H1 (cell line): Measurements from ENCODE around the gene PLS3. TPM values are rescaled to one million over a fixed set of nuclear protein-coding genes. Genes with fewer than 3 reads are reported as not detected.

Source experiments
- CTCF ChIA-PET: fragments of 300-600 bp; sonication (Branson Sonifier 250); formaldehyde crosslinking; loops from one replicate; lab custom pipeline; 2021; ENCODE audit not compliant: partially characterized antibody; lab: Charles Lee
- POLR2A ChIA-PET: fragments of 300-600 bp; sonication (Branson Sonifier 250); formaldehyde crosslinking; loops from one replicate; lab custom pipeline; 2021; ENCODE audit warnings: inconsistent platforms; ENCODE audit not compliant: partially characterized antibody; lab: Charles Lee
- DNase-seq, 2 experiments: peaks; one replicate each; pipeline versions ENCODE4 v3.0.0 to v3.0.0-alpha.2; 2010 to 2022; ENCODE audit warnings: low spot score in 2 of 2, low read depth in 1 of 2, mixed read lengths in 1 of 2
- FAIRE-seq: peaks from 2 replicates; lab custom pipeline; 2011; peaks lifted over from hg19 to GRCh38; lab: Jason Lieb, UNC
- H2AFZ ChIP-seq: 2 replicates; pipeline ENCODE4 v1.8.1; 2012; ENCODE audit warnings: low read length, inconsistent platforms
- H2AK5ac ChIP-seq: 2 replicates; pipeline ENCODE4 v1.6.1; 2013; ENCODE audit warnings: low read depth, low read length
- H2BK120ac ChIP-seq: replicated peaks from 2 replicates; pipeline ENCODE3; 2013; ENCODE audit warnings: low read depth, low read length, inconsistent platforms
- H2BK12ac ChIP-seq: 2 replicates; pipeline ENCODE4 v1.6.1; 2013; ENCODE audit warnings: low read depth, low read length
- H2BK15ac ChIP-seq: 2 replicates; pipeline ENCODE4 v1.6.1; 2013; ENCODE audit warnings: low read length
- H2BK20ac ChIP-seq: 2 replicates; pipeline ENCODE4 v1.6.1; 2013; ENCODE audit warnings: low read length
- H2BK5ac ChIP-seq: 2 replicates; pipeline ENCODE4 v1.6.1; 2013; ENCODE audit warnings: low read depth, low read length
- H3K14ac ChIP-seq: 2 replicates; pipeline ENCODE4 v1.6.1; 2013; ENCODE audit warnings: inconsistent platforms; ENCODE audit not compliant: insufficient read length
- H3K18ac ChIP-seq: 2 replicates; pipeline ENCODE4 v1.6.1; 2013; ENCODE audit warnings: low read length; ENCODE audit errors: extremely low read depth
- H3K23ac ChIP-seq: 2 replicates; pipeline ENCODE4 v1.6.1; 2013; ENCODE audit warnings: inconsistent platforms; ENCODE audit not compliant: insufficient read length
- H3K23me2 ChIP-seq: 2 replicates; pipeline ENCODE4 v1.6.1; 2013; ENCODE audit warnings: low read depth, low read length
- H3K27ac ChIP-seq: 2 replicates; pipeline ENCODE4 v1.6.1; 2011; ENCODE audit warnings: low read depth, low read length, inconsistent platforms
- H3K27me3 ChIP-seq, 4 experiments: replicated peaks in 1 of 4; 1 replicate in 1 of 4; 2 replicates in 3 of 4; pipeline versions ENCODE4 v1.6.1 to v1.8.1; 2011 to 2013; ENCODE audit warnings: low read length in 3 of 4, mild to moderate bottlenecking in 3 of 4, inconsistent platforms in 2 of 4, mixed read lengths in 2 of 4, moderate library complexity in 1 of 4; ENCODE audit not compliant: control insufficient read depth in 3 of 4, insufficient read depth in 3 of 4; ENCODE audit errors: extremely low read depth in 1 of 4
- H3K36me3 ChIP-seq, 4 experiments: 2 replicates each; pipeline versions ENCODE4 v1.6.1 to v1.8.1; 2011 to 2013; ENCODE audit warnings: mild to moderate bottlenecking in 4 of 4, low read length in 3 of 4, moderate library complexity in 2 of 4, control low read depth in 1 of 4, inconsistent platforms in 1 of 4; ENCODE audit not compliant: insufficient read depth in 4 of 4, control insufficient read depth in 2 of 4
- H3K4ac ChIP-seq: replicated peaks from 2 replicates; pipeline ENCODE3; 2013; ENCODE audit warnings: low read length, low read depth, mixed read lengths, inconsistent platforms; ENCODE audit not compliant: insufficient read length
- H3K4me1 ChIP-seq, 4 experiments: replicated peaks in 1 of 4; 1 replicate in 1 of 4; 2 replicates in 3 of 4; pipeline versions ENCODE4 v1.6.1 to v1.8.1; 2011 to 2013; ENCODE audit warnings: low read length in 3 of 4, inconsistent platforms in 2 of 4, mixed read lengths in 1 of 4; ENCODE audit not compliant: insufficient read depth in 4 of 4, control insufficient read depth in 3 of 4
- H3K4me2 ChIP-seq, 2 experiments: 2 replicates each; pipeline versions ENCODE4 v1.6.1 to v1.8.1; 2011 to 2013; ENCODE audit warnings: low read depth in 2 of 2, low read length in 2 of 2, control low read depth in 1 of 2, inconsistent platforms in 1 of 2, mild to moderate bottlenecking in 1 of 2; ENCODE audit not compliant: insufficient read depth in 1 of 2
- H3K4me3 ChIP-seq, 4 experiments: fragments of 200-600, 300-600 bp in 1 of 4; sonication (generic), shearing (Covaris generic), sonication (Bioruptor Twin) in 1 of 4; 2 replicates each; pipeline versions ENCODE4 v1.5.1 to v1.8.1; 2011 to 2016; ENCODE audit warnings: low read length in 4 of 4, low read depth in 3 of 4, control low read depth in 2 of 4, inconsistent platforms in 2 of 4, mild to moderate bottlenecking in 2 of 4, mixed read lengths in 1 of 4, moderate library complexity in 1 of 4; ENCODE audit not compliant: insufficient read depth in 2 of 4; ENCODE audit errors: extremely low read depth in 1 of 4
- H3K56ac ChIP-seq: replicated peaks from 2 replicates; pipeline ENCODE3; 2013; ENCODE audit warnings: low read depth, mild to moderate bottlenecking, mixed read lengths, low read length, inconsistent platforms; ENCODE audit not compliant: insufficient read length
- H3K79me1 ChIP-seq: 2 replicates; pipeline ENCODE4 v1.6.1; 2013; ENCODE audit warnings: low read depth, low read length, control low read depth
- H3K79me2 ChIP-seq, 2 experiments: 2 replicates each; pipeline versions ENCODE4 v1.6.1 to v1.8.1; 2012 to 2013; ENCODE audit warnings: low read length in 2 of 2, mild to moderate bottlenecking in 2 of 2, inconsistent platforms in 1 of 2; ENCODE audit not compliant: insufficient read depth in 2 of 2, control insufficient read depth in 1 of 2
- H3K9ac ChIP-seq, 4 experiments: replicated peaks in 1 of 4; 1 replicate in 1 of 4; 2 replicates in 3 of 4; pipeline versions ENCODE4 v1.6.1 to v1.8.1; 2011 to 2013; ENCODE audit warnings: low read depth in 3 of 4, low read length in 3 of 4, control low read depth in 2 of 4, mild to moderate bottlenecking in 2 of 4, moderate library complexity in 2 of 4, inconsistent platforms in 1 of 4; ENCODE audit errors: extremely low read depth in 1 of 4
- H3K9me3 ChIP-seq, 2 experiments: 2 replicates each; pipeline versions ENCODE4 v1.6.1 to v1.8.1; 2012 to 2013; ENCODE audit warnings: mild to moderate bottlenecking in 2 of 2, moderate library complexity in 2 of 2, control low read depth in 1 of 2, inconsistent platforms in 1 of 2, low read depth in 1 of 2, low read length in 1 of 2, mixed read lengths in 1 of 2; ENCODE audit not compliant: insufficient read depth in 2 of 2
- H4K20me1 ChIP-seq, 2 experiments: replicated peaks in 1 of 2; 2 replicates each; pipeline versions ENCODE3 to v1.8.1; 2011 to 2013; ENCODE audit warnings: inconsistent platforms in 2 of 2, low read length in 2 of 2, mild to moderate bottlenecking in 1 of 2; ENCODE audit not compliant: insufficient read depth in 2 of 2, control insufficient read depth in 1 of 2
- H4K5ac ChIP-seq: 2 replicates; pipeline ENCODE4 v1.6.1; 2013; ENCODE audit warnings: low read length, low read depth, mixed read lengths, inconsistent platforms; ENCODE audit not compliant: insufficient read length
- H4K8ac ChIP-seq: 2 replicates; pipeline ENCODE4 v1.8.0; 2013; ENCODE audit warnings: mild to moderate bottlenecking, moderate library complexity, low read length, inconsistent platforms; ENCODE audit not compliant: insufficient read depth; ENCODE audit errors: extremely low read depth
- H4K91ac ChIP-seq: replicated peaks from 2 replicates; pipeline ENCODE3; 2013; ENCODE audit warnings: low read length, mixed read lengths, inconsistent platforms; ENCODE audit not compliant: insufficient read length
- CBX5 ChIP-seq: fragments of 300-800, 300-1000 bp; sonication (generic); IDR thresholded peaks from 2 replicates; pipeline ENCODE4 v1.7.1; 2016; ENCODE audit warnings: antibody characterized with exemption, low read length, low read depth
- CHD2 ChIP-seq: IDR thresholded peaks from 2 replicates; pipeline ENCODE4 v1.6.1; 2012; ENCODE audit warnings: low read length, improper control_type of control experiment
- EGR1 ChIP-seq: IDR thresholded peaks from 2 replicates; pipeline ENCODE4 v1.6.1; 2011; ENCODE audit warnings: low read depth, low read length, borderline replicate concordance
- POLR2AphosphoS5 ChIP-seq: IDR thresholded peaks from 2 replicates; pipeline ENCODE4 v1.6.1; 2011; ENCODE audit warnings: low read depth, low read length
- RBBP5 ChIP-seq: IDR thresholded peaks from 2 replicates; pipeline ENCODE4 v1.7.1; 2012; ENCODE audit warnings: low read depth, mild to moderate bottlenecking, inconsistent platforms, low read length, moderate library complexity, borderline replicate concordance
- SIN3A ChIP-seq, 2 experiments: IDR thresholded peaks in 1 of 2; conservative IDR thresholded peaks in 1 of 2; 2 replicates each; pipeline ENCODE4 v1.6.1; 2011 to 2012; ENCODE audit warnings: low read length in 2 of 2, improper control_type of control experiment in 1 of 2, low read depth in 1 of 2, mild to moderate bottlenecking in 1 of 2
- SP1 ChIP-seq: IDR thresholded peaks from 2 replicates; pipeline ENCODE4 v1.6.1; 2011; ENCODE audit warnings: low read depth, low read length
- TBP ChIP-seq: IDR thresholded peaks from 2 replicates; pipeline ENCODE4 v1.6.1; 2011; ENCODE audit warnings: low read depth, low read length, improper control_type of control experiment
- WGBS, 2 experiments: shearing (Covaris generic) in 1 of 2; methylation state at CpG; one replicate each; pipeline versions ENCODE4 v1.1.6 to v1.1.7; 2013 to 2015; ENCODE audit warnings: low lambda C conversion rate in 2 of 2, mixed read lengths in 2 of 2, inconsistent platforms in 1 of 2, low coverage in 1 of 2, missing lambda C conversion rate in 1 of 2; ENCODE audit not compliant: insufficient replicate concordance in 2 of 2, insufficient coverage in 1 of 2, insufficient read length in 1 of 2; ENCODE audit errors: extremely low coverage in 1 of 2, missing lambda C conversion rate in 1 of 2; 5-methylcytosine and 5-hydroxymethylcytosine counted together
- polyA plus RNA-seq, 7 experiments: library from polyadenylated mRNA; depleted of rRNA in 3 of 7; stranded (reverse) in 5 of 7; unstranded in 2 of 7; fragments of >200 nt in 5 of 7; fragments of 200-250 nt in 2 of 7; gene quantifications; 1 replicate in 5 of 7; 2 replicates in 1 of 7; 4 replicates in 1 of 7; pipeline versions ENCODE4 v1.2.1 to v1.2.3, GENCODE V29; 2011 to 2013; ENCODE audit warnings: missing spikeins in 2 of 7, mixed read lengths in 2 of 7
- total RNA-seq: library from RNA; stranded (reverse); fragmentation: NEBNext Ultra II Directional; extraction: Animal tissue kit (Norgen Biotek cat#: 25700); gene quantifications from 2 replicates; pipeline ENCODE4 v1.2.1, GENCODE V29; 2021

The PLS3 gene
- total and polyA plus RNA-seq, 2 of the 8 experiments (the other 6 are each of a cell fraction or from before 2014, with no cell fraction given) = 107 to 185 TPM

DNA sequence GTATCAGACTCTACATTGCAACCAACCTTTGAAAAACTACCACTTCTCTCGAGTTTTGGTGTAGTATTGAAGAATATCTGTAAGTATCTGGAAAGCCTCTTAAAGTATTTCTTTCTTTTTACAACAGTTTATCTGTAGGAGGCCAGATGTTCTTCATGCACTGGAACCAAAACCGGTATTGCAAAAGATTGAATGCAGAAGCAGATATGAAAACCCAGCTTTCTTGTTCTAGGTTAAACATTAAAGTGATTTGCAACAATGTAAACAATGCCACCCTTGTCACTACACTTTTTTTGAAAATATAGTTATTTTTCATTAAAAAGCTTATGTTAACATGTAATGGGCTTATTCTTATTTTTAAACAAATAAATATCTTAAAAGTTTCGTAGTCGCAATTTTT is 27.2 kb downstream of the PLS3 start:
- H2BK12ac ChIP-seq = no peak overlapping the region
- no peak overlapping the region for H3K23ac ChIP-seq
- POLR2A ChIA-PET = interaction anchor here (0.9 kb wide), 1 partner anchor 14 kb away, joined by 3 read pairs; no protein-coding TSS in a partner anchor
- no peak overlapping the region for H3K18ac ChIP-seq
- peaks cover 0 to 88% of the 10 kb centered on the region in 2 experiments; a peak in 3 of 4 replicates for H3K79me2 ChIP-seq
- H3K27ac ChIP-seq = no peak overlapping the region
- H2BK20ac ChIP-seq = no peak overlapping the region
- H2BK120ac ChIP-seq = no peak overlapping the region
- no peaks in the 10 kb centered on the region for H3K27me3 ChIP-seq
- no peak overlapping the region for H4K5ac ChIP-seq
- no peak overlapping the region for H3K9ac ChIP-seq
- no peak overlapping the region for H3K4me3 ChIP-seq
- H2BK15ac ChIP-seq = no peak overlapping the region
- no peak overlapping the region for H3K56ac ChIP-seq
- no peak overlapping the region for H2AFZ ChIP-seq
- peaks cover 0 to 12% (median 3%) of the 10 kb centered on the region in 4 experiments; a peak in 3 of 7 replicates for H3K4me1 ChIP-seq
- H3K79me1 ChIP-seq = no peaks in the 10 kb centered on the region
- no peak overlapping the region for H2BK5ac ChIP-seq
- WGBS, 2 experiments = 93% methylated on average over 4 of the region's 4 CpGs; no CpG with 5 or more reads in 1 of the 2 experiments
- H2AK5ac ChIP-seq = no peak overlapping the region
- CTCF ChIA-PET = interaction anchor here (0.6 to 1.0 kb wide), 2 partner anchors 55 to 264 kb away, joined by 3 read pairs; no protein-coding TSS in a partner anchor
- no peak overlapping the region for H3K14ac ChIP-seq
- no peaks in the 10 kb centered on the region for H3K23me2 ChIP-seq
- TF ChIP-seq POLR2AphosphoS5 (no peak), CBX5 (no peak), CHD2 (no peak), SP1 (no peak), RBBP5 (no peak), TBP (no peak), SIN3A (conservative IDR thresholded peaks at IDR 0.05 in 1 of 2, IDR thresholded peaks at IDR 0.05 in 1 of 2; ENCODE audit: low read depth in 1 of 2, low read length in 2 of 2) (no peak), EGR1 (no peak)
- FAIRE-seq (no peak), DNase-seq (no peak)
- H4K91ac ChIP-seq = no peak overlapping the region
- peaks cover 0 to 1% of the 10 kb centered on the region in 2 experiments for H4K20me1 ChIP-seq
- H3K9me3 ChIP-seq = no peaks in the 10 kb centered on the region
- no peak overlapping the region for H3K4ac ChIP-seq
- H4K8ac ChIP-seq = no peak overlapping the region
- no peak overlapping the region for H3K4me2 ChIP-seq
- H3K36me3 ChIP-seq = peaks cover 0 to 4% (median 0%) of the 10 kb centered on the region in 4 experiments; a peak in 1 of 8 replicates
